ENCODE data around the gene CAPG.
A peak's percentile ranks its signal among the peaks of the same experiment; 100 is the strongest.
"Not testable (repeated sequence)": the region's sequence is repeated elsewhere in the genome, so short reads cannot be mapped to it uniquely, and the experiment has no call there.

CAPG gene

DNA sequence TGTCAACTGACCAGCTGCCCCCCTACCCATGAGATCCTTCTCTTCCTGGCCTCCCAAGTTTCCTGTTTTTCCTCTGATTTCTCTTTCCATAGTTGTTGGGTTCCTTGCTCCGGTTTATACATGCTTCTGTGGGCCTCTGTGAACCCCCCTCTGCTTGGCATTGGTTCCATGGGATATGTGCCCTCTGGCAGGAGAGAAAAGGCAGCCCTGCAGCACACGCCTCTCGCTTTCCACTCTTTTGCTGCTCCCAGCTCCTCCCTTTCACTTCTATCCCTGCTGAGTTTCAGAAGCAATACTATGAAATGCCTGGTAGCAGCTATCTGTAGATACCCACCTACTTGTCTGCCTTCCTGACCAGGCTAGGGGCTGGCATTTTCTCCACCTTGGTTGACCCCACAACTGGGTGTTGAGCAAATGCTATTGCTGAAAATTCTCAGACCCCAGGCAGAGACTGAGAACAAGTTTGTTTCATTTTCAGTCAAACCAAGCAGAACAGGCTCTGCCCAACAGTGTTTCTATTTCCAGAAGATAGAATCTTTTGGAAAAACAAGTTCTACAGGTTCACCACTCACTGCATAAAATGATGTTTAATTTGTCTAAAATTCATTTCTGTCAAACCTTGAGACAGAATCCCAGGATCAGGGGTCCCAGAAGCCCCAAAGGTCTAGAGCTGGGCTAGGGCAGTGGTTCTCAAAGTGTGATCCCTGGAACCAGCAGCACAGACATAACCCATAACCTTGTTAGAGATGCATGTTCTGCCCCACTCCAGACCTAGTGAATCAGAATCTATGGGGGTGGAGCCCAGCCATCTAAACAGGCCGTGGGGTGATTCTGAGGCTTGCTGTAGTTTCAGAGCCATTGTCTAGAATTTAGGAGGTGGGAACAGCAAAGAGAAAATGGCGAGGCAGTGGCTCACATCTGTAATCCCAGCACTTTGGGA, 13.4 kb downstream of the CAPG start:
- no peak for DNase-seq (ENCODE audit: low spot score)

DNA sequence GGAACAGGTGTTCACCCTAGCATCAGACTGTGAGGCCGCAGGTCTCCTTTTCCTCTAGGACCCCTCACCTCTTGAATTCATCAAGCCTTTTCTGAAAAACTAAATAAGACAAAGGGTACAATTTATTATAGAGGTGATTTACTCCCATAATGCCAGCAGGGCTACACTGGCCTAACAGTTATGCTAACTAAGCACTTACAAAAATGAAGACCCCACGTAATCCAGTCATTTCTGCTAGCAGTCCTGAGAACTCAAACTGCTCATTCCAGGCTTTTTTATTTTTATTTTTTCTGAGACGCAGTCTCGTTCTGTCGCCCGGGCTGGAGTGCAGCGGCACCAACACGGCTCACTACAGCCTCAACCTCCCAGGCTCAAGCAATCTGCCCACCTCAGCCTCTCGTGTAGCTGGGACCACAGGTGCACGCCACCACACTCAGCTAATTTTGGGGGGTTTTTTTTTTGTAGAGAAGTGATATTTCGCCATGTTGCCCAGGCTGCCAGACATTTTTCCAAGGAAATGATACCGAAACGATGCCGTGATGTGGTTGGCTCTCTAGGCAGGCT, 14.2 kb downstream of the CAPG start:
- no peak for DNase-seq (ENCODE audit: low spot score)

DNA sequence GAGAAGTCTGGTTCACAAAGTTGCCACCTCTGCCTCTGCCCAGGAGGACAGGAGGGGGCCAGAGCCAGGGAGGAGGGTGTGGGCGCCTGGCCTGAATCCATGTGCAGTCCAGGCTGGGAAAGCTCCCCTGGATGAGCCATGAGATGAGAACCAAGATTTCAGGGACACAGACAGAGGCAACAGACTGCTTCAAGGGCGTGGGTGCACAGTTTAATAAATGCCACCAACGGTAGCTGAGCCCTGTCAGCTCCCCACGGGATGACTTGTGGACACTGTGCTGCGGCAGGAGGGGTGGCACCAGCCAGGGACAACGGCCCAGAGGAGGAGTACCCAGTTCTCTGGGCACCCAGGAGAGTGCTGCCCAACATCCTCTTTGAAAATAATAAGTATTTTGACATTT, 15.2 kb downstream of the CAPG start:
- DNase-seq (ENCODE audit: low spot score) = no peak

- no peak for DNase-seq (ENCODE audit: low spot score)
These were observed 15.9 kb downstream of the CAPG start for GRCh38 chr2:85394261-85394681.

DNA sequence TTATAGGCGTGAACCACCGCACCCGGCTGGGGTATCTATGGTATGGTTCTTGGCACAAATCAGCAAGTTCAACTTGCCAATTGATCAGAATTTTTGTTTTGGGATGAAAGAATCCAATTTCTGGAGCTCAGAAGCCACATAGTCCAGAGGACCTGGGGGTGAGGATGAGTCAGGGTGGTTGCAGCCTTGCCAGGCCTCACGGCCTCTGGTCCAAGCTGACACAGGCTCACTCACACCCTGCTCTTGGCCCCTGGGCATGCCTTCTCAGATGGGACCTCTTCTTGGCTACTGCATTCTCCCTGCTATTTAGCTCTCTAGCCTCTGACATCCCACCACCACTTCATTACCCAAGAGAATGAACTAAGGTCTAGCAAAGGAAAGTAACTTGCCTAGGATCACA, 16.3 kb downstream of the CAPG start:
- DNase-seq (ENCODE audit: low spot score) = no peak

- DNase-seq (ENCODE audit: low spot score) = peak; percentile 17
These were observed 19.1 kb downstream of the CAPG start for GRCh38 chr2:85390941-85391669.

DNA sequence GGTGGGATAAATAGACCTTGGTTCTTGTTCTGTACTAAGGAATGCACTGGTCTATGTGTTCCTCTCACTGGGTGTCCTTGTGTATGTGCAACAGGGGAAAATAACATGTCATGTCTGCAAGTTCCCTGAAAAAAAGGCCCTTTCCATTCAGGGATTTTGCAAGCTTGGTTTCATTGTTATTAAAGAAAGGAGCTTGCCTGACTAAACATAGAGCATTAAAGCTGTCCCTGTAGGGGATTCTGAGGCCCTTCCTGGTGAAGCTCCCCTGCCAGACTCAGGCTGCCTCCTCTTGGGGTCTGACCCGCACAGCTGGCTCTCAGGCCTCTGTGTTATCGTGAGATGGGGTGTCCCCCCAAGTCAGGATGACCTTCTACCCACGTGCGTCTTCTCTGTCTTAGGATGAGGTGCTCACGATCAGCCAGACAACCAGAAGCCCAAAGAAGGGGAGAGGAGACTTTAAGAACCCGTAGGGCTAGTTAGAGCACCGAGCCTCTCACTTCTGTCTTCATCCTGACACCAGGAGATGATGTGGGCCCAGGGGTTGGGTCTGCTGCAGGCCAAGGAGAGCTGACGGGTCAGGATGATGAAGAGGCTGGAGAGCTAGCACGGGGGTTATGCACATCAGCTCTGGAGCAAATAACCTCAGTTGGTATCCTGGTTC, 21.2 kb downstream of the CAPG start:
- no peak for DNase-seq (ENCODE audit: low spot score)

GRCh38 chr2:85387754-85388153, 22.4 kb downstream of the CAPG start:
- DNase-seq (ENCODE audit: low spot score) = no peak

DNA sequence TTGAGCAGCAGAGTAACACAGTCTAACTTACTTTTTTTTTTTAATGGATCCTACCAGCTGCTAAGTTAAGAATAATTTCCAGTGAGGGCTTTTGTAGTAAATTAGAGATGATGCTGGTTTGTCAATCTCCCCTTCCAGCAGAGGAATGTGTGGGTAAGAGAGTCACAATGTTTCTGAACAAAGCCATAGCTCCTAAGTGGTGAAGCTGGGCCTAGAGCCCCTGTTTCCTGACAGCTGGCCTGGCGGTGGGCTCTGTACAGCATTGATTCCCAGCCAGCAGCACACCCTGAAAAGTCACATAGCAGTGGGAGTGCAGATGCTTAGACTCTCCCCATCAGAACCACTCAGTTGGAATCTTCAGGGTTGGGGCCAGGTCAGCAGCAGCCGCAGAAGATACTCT, 24.4 kb downstream of the CAPG start:
- DNase-seq (ENCODE audit: low spot score) = no peak

DNA sequence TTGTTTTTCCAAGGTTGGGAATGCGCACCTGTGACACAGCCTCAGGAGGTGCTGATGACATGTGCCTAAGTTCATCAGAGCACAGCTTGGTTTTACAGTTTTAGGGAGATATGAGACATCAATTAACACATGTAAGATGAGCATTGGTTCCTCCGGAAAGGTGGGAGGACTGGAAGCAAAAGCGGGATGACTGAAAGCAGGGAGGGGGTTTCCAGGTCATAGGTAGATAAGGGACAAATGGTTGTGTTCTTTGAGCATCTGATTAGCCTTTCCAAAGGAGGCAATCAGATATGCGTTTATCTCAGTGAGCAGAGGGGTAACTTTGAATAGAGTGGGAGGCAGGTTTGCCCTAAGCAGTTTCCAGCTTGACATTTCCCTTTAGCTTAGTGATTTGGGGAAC, 26.3 kb downstream of the CAPG start:
- no peak for DNase-seq (ENCODE audit: low spot score)

DNA sequence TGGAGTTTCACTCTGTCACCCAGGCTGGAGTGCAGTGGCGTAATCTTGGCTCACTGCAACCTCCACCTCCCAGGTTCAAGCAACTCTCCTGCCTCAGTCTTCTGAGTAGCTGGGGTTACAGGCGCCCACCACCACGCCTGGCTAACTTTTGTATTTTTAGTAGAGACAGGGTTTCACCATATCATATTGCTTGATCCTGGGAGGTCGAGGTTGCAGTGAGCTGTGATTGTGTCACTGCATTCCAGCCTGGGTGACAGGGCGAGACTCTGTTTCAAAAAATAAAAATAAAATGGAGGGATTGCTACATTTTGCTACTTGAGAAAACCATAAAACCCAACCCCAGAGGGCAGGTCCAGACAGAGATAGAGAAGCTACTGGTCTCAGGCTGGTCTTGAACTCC, 27.0 kb downstream of the CAPG start:
- DNase-seq (ENCODE audit: low spot score) = not testable (repeated sequence)

DNA sequence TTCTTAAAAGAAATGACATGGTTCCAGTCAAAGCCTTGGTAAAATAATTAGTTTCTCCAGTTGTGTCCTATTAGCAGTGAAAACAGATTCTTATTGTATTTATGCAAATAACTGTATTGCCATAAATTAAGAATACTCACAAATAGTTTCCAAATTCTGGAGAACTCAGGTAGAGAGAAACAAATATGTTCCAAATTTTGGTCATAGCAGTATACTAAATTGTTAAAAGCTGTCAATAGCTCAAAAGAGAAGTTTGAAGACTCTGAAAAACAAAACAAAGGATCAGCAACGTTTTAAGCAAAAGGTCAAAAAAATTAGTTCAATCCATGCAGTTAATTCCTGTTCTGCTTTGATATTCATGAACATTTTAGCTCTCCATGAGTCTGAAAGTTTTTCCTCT, 30.1 kb downstream of the CAPG start:
- DNase-seq (ENCODE audit: low spot score) = no peak

DNA sequence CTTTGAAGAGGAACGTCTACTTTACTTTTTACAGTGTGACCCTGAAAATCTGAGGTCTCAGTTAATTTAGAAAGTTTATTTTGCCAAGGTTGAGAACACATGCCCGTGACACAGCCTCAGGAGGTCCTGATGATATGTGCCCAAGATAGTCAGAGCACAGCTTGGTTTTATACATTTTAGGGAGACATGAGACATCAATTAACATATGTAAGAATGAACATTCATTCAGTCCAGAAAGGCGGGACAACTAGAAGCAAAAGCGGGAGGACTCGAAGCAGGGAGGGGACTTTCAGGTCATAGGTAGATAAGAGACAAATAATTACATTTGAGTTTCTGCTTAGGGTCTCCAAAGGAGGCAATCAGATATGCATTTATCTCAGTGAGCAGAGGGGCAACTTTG, 31.9 kb downstream of the CAPG start:
- no peak for DNase-seq (ENCODE audit: low spot score)

- no peak for DNase-seq (ENCODE audit: low spot score)
These were observed 33.1 kb downstream of the CAPG start for GRCh38 chr2:85377083-85377482.

DNA sequence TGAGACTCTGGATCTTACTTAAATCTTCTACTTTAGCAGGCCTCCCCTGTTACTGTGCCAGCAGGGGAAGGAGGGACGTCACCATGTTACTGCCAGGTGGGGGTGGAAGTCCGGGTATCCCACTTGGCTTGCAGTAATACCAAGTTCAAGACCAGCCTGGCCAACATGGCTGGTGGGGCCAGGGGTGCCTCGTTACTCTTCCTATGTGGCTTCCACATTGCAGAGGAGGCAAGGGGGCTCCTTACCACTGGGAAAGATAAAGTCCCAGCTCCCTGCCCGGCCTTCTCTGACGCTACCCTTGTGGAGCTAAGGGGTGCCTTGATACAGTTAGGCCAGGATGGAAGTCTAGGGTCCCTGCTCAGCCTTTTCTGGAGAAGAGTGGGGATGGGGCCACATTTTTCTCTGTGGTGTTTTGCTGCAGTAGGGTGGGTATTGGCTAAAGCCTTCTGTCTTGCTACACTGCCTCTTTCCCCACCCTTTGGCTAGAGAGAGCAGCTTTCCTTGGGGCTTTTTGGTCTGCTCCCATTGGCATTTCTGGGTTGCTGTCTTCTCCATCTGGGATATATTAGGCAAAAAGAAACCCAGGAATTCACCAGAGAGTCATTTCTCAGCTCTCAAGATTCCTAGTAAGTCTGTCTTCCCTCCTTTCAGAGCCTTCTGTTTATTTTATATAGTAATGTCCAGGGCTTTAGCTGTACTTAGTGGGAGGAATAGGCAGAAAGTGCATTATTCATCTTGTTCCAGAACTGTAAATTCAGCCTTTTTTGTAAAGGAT, 33.7 kb downstream of the CAPG start:
- DNase-seq (ENCODE audit: low spot score) = no peak

- DNase-seq (ENCODE audit: low spot score) = no peak
These were observed 39.1 kb downstream of the CAPG start for GRCh38 chr2:85371045-85371444.

DNA sequence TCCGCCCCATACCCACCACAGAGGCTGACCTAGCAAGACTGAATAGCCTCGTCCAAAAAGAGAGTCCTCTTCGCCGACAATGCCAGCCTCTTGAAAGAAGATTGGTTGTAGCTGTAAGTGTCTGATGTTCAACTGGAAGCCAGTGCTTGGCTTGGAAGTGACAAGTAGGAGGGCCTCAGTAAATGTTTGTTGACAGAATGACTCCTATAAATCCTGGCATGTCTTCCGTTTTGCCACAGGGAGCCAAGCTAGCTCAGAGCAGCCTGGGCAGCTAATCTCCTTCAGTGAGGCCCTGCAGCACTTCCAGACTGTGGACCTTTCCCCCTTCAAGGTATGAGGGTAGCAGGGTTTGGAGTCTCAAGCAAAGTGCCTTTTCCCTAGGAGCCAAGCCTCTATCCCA, 40.7 kb downstream of the CAPG start:
- DNase-seq (ENCODE audit: low spot score) = no peak

DNA sequence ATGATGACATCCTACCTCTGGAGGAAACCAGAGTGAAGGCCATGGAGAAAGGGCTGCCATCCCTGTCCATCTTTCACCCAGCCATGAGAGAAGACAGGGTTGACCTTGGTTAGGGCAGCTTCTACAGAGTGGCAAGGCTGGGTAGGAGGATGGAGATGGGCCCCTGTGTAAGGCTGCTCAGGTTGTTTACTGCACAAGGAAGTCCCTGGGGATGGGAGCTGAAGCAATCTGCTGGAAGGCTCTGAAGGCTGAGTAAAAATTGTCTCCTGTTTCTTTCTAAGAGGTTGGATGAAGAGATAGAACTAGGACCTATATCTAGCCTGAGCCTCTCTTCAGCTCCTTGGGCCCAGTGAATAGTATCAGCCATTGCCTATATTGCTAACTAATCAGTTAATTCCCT, 41.2 kb downstream of the CAPG start:
- no peak for DNase-seq (ENCODE audit: low spot score)

- no peak for DNase-seq (ENCODE audit: low spot score)
These were observed 43.0 kb downstream of the CAPG start for GRCh38 chr2:85367180-85367579.

GRCh38 chr2:85362653-85363387, 47.3 kb downstream of the CAPG start:
- DNase-seq (ENCODE audit: low spot score) = not testable (repeated sequence)

GRCh38 chr2:85357736-85358135, 52.4 kb downstream of the CAPG start:
- DNase-seq (ENCODE audit: low spot score) = no peak
